ENCODE results near the gene UBTD1.

DNA sequence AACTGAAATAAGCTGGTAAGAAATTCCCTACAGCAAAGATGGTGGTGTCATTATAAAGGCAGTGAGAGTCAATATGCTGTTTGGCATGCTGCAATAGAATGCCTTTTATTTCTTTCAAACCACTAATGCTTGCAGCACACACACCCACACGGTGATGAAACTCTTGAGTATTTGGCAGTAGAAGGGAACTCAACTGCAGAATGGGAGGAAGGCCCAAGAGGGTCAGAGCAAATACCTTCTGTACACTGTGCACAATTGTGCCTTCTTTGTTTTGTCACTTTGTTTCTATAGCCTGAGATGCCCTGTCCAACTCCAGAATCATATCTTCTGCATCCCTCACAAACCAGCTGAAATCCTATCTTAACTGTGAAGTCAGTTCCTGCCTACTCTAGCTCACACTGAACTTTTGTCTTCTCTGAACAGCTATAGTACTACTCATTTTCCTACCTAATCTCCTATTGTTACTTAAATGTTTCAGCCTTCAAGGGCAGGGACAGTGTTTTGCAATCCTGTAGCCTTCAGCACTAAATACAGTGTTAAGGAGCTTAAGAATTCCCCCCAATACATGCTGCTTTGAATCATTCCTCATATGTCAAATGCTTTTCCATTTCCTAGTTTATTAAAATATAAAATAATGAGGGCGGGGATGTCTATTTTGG lies 22.7 kb upstream of the UBTD1 start:
- TF ChIP-seq, protein P1, sequence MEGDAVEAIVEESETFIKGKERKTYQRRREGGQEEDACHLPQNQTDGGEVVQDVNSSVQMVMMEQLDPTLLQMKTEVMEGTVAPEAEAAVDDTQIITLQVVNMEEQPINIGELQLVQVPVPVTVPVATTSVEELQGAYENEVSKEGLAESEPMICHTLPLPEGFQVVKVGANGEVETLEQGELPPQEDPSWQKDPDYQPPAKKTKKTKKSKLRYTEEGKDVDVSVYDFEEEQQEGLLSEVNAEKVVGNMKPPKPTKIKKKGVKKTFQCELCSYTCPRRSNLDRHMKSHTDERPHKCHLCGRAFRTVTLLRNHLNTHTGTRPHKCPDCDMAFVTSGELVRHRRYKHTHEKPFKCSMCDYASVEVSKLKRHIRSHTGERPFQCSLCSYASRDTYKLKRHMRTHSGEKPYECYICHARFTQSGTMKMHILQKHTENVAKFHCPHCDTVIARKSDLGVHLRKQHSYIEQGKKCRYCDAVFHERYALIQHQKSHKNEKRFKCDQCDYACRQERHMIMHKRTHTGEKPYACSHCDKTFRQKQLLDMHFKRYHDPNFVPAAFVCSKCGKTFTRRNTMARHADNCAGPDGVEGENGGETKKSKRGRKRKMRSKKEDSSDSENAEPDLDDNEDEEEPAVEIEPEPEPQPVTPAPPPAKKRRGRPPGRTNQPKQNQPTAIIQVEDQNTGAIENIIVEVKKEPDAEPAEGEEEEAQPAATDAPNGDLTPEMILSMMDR (IDR thresholded peaks at IDR 0.05; ENCODE audit: insufficient read depth, low read length, poor library complexity, severe bottlenecking): no peak
- TF ChIP-seq EZH2phosphoT487 (conservative IDR thresholded peaks at IDR 0.05; ENCODE audit: low read length): no peak

All from SU-DHL-6 (cell line).